H1 (cell line): Measurements from ENCODE around the gene RAB29. TPM values are rescaled to one million over a fixed set of nuclear protein-coding genes. Genes with fewer than 3 reads are reported as not detected.

ENCODE experiments used
- CTCF ChIA-PET: fragments of 300-600 bp; sonication (Branson Sonifier 250); formaldehyde crosslinking; loops from one replicate; lab custom pipeline; 2021; ENCODE audit not compliant: partially characterized antibody; lab: Charles Lee
- POLR2A ChIA-PET: fragments of 300-600 bp; sonication (Branson Sonifier 250); formaldehyde crosslinking; loops from one replicate; lab custom pipeline; 2021; ENCODE audit warnings: inconsistent platforms; ENCODE audit not compliant: partially characterized antibody; lab: Charles Lee
- DNase-seq, 2 experiments: peaks; one replicate each; pipeline versions ENCODE4 v3.0.0 to v3.0.0-alpha.2; 2010 to 2022; ENCODE audit warnings: low spot score in 2 of 2, low read depth in 1 of 2, mixed read lengths in 1 of 2
- FAIRE-seq: peaks from 2 replicates; lab custom pipeline; 2011; peaks lifted over from hg19 to GRCh38; lab: Jason Lieb, UNC
- H2AFZ ChIP-seq: 2 replicates; pipeline ENCODE4 v1.8.1; 2012; ENCODE audit warnings: low read length, inconsistent platforms
- H2AK5ac ChIP-seq: 2 replicates; pipeline ENCODE4 v1.6.1; 2013; ENCODE audit warnings: low read depth, low read length
- H2BK120ac ChIP-seq: replicated peaks from 2 replicates; pipeline ENCODE3; 2013; ENCODE audit warnings: low read depth, low read length, inconsistent platforms
- H2BK12ac ChIP-seq: 2 replicates; pipeline ENCODE4 v1.6.1; 2013; ENCODE audit warnings: low read depth, low read length
- H2BK15ac ChIP-seq: 2 replicates; pipeline ENCODE4 v1.6.1; 2013; ENCODE audit warnings: low read length
- H2BK20ac ChIP-seq: 2 replicates; pipeline ENCODE4 v1.6.1; 2013; ENCODE audit warnings: low read length
- H2BK5ac ChIP-seq: 2 replicates; pipeline ENCODE4 v1.6.1; 2013; ENCODE audit warnings: low read depth, low read length
- H3K14ac ChIP-seq: 2 replicates; pipeline ENCODE4 v1.6.1; 2013; ENCODE audit warnings: inconsistent platforms; ENCODE audit not compliant: insufficient read length
- H3K18ac ChIP-seq: 2 replicates; pipeline ENCODE4 v1.6.1; 2013; ENCODE audit warnings: low read length; ENCODE audit errors: extremely low read depth
- H3K23ac ChIP-seq: 2 replicates; pipeline ENCODE4 v1.6.1; 2013; ENCODE audit warnings: inconsistent platforms; ENCODE audit not compliant: insufficient read length
- H3K23me2 ChIP-seq: 2 replicates; pipeline ENCODE4 v1.6.1; 2013; ENCODE audit warnings: low read depth, low read length
- H3K27ac ChIP-seq: 2 replicates; pipeline ENCODE4 v1.6.1; 2011; ENCODE audit warnings: low read depth, low read length, inconsistent platforms
- H3K27me3 ChIP-seq, 4 experiments: replicated peaks in 1 of 4; 1 replicate in 1 of 4; 2 replicates in 3 of 4; pipeline versions ENCODE4 v1.6.1 to v1.8.1; 2011 to 2013; ENCODE audit warnings: low read length in 3 of 4, mild to moderate bottlenecking in 3 of 4, inconsistent platforms in 2 of 4, mixed read lengths in 2 of 4, moderate library complexity in 1 of 4; ENCODE audit not compliant: control insufficient read depth in 3 of 4, insufficient read depth in 3 of 4; ENCODE audit errors: extremely low read depth in 1 of 4
- H3K36me3 ChIP-seq, 4 experiments: 2 replicates each; pipeline versions ENCODE4 v1.6.1 to v1.8.1; 2011 to 2013; ENCODE audit warnings: mild to moderate bottlenecking in 4 of 4, low read length in 3 of 4, moderate library complexity in 2 of 4, control low read depth in 1 of 4, inconsistent platforms in 1 of 4; ENCODE audit not compliant: insufficient read depth in 4 of 4, control insufficient read depth in 2 of 4
- H3K4ac ChIP-seq: replicated peaks from 2 replicates; pipeline ENCODE3; 2013; ENCODE audit warnings: low read length, low read depth, mixed read lengths, inconsistent platforms; ENCODE audit not compliant: insufficient read length
- H3K4me1 ChIP-seq, 4 experiments: replicated peaks in 1 of 4; 1 replicate in 1 of 4; 2 replicates in 3 of 4; pipeline versions ENCODE4 v1.6.1 to v1.8.1; 2011 to 2013; ENCODE audit warnings: low read length in 3 of 4, inconsistent platforms in 2 of 4, mixed read lengths in 1 of 4; ENCODE audit not compliant: insufficient read depth in 4 of 4, control insufficient read depth in 3 of 4
- H3K4me2 ChIP-seq, 2 experiments: 2 replicates each; pipeline versions ENCODE4 v1.6.1 to v1.8.1; 2011 to 2013; ENCODE audit warnings: low read depth in 2 of 2, low read length in 2 of 2, control low read depth in 1 of 2, inconsistent platforms in 1 of 2, mild to moderate bottlenecking in 1 of 2; ENCODE audit not compliant: insufficient read depth in 1 of 2
- H3K4me3 ChIP-seq, 4 experiments: fragments of 200-600, 300-600 bp in 1 of 4; sonication (generic), shearing (Covaris generic), sonication (Bioruptor Twin) in 1 of 4; 2 replicates each; pipeline versions ENCODE4 v1.5.1 to v1.8.1; 2011 to 2016; ENCODE audit warnings: low read length in 4 of 4, low read depth in 3 of 4, control low read depth in 2 of 4, inconsistent platforms in 2 of 4, mild to moderate bottlenecking in 2 of 4, mixed read lengths in 1 of 4, moderate library complexity in 1 of 4; ENCODE audit not compliant: insufficient read depth in 2 of 4; ENCODE audit errors: extremely low read depth in 1 of 4
- H3K56ac ChIP-seq: replicated peaks from 2 replicates; pipeline ENCODE3; 2013; ENCODE audit warnings: low read depth, mild to moderate bottlenecking, mixed read lengths, low read length, inconsistent platforms; ENCODE audit not compliant: insufficient read length
- H3K79me1 ChIP-seq: 2 replicates; pipeline ENCODE4 v1.6.1; 2013; ENCODE audit warnings: low read depth, low read length, control low read depth
- H3K79me2 ChIP-seq, 2 experiments: 2 replicates each; pipeline versions ENCODE4 v1.6.1 to v1.8.1; 2012 to 2013; ENCODE audit warnings: low read length in 2 of 2, mild to moderate bottlenecking in 2 of 2, inconsistent platforms in 1 of 2; ENCODE audit not compliant: insufficient read depth in 2 of 2, control insufficient read depth in 1 of 2
- H3K9ac ChIP-seq, 4 experiments: replicated peaks in 1 of 4; 1 replicate in 1 of 4; 2 replicates in 3 of 4; pipeline versions ENCODE4 v1.6.1 to v1.8.1; 2011 to 2013; ENCODE audit warnings: low read depth in 3 of 4, low read length in 3 of 4, control low read depth in 2 of 4, mild to moderate bottlenecking in 2 of 4, moderate library complexity in 2 of 4, inconsistent platforms in 1 of 4; ENCODE audit errors: extremely low read depth in 1 of 4
- H3K9me3 ChIP-seq, 2 experiments: 2 replicates each; pipeline versions ENCODE4 v1.6.1 to v1.8.1; 2012 to 2013; ENCODE audit warnings: mild to moderate bottlenecking in 2 of 2, moderate library complexity in 2 of 2, control low read depth in 1 of 2, inconsistent platforms in 1 of 2, low read depth in 1 of 2, low read length in 1 of 2, mixed read lengths in 1 of 2; ENCODE audit not compliant: insufficient read depth in 2 of 2
- H4K20me1 ChIP-seq, 2 experiments: replicated peaks in 1 of 2; 2 replicates each; pipeline versions ENCODE3 to v1.8.1; 2011 to 2013; ENCODE audit warnings: inconsistent platforms in 2 of 2, low read length in 2 of 2, mild to moderate bottlenecking in 1 of 2; ENCODE audit not compliant: insufficient read depth in 2 of 2, control insufficient read depth in 1 of 2
- H4K5ac ChIP-seq: 2 replicates; pipeline ENCODE4 v1.6.1; 2013; ENCODE audit warnings: low read length, low read depth, mixed read lengths, inconsistent platforms; ENCODE audit not compliant: insufficient read length
- H4K8ac ChIP-seq: 2 replicates; pipeline ENCODE4 v1.8.0; 2013; ENCODE audit warnings: mild to moderate bottlenecking, moderate library complexity, low read length, inconsistent platforms; ENCODE audit not compliant: insufficient read depth; ENCODE audit errors: extremely low read depth
- H4K91ac ChIP-seq: replicated peaks from 2 replicates; pipeline ENCODE3; 2013; ENCODE audit warnings: low read length, mixed read lengths, inconsistent platforms; ENCODE audit not compliant: insufficient read length
- BCL11A ChIP-seq, 2 experiments: IDR thresholded peaks; one replicate each; pipeline ENCODE4 v1.6.1; 2011; ENCODE audit warnings: low read depth in 2 of 2, low read length in 2 of 2, mild to moderate bottlenecking in 2 of 2
- GABPA ChIP-seq: IDR thresholded peaks from 2 replicates; pipeline ENCODE4 v1.6.1; 2011; ENCODE audit warnings: mild to moderate bottlenecking, low read length, moderate library complexity, borderline replicate concordance; ENCODE audit not compliant: insufficient read depth
- HDAC6 ChIP-seq: IDR thresholded peaks from one replicate; pipeline ENCODE4 v1.7.1; 2012; ENCODE audit warnings: low read depth, mild to moderate bottlenecking, inconsistent platforms, low read length, moderate library complexity
- JUND ChIP-seq: IDR thresholded peaks from 2 replicates; pipeline ENCODE4 v1.6.1; 2011; ENCODE audit warnings: mild to moderate bottlenecking, improper control_type of control experiment, low read length
- POLR2A ChIP-seq, 2 experiments: IDR thresholded peaks; 1 replicate in 1 of 2; 2 replicates in 1 of 2; pipeline ENCODE4 v1.6.1; 2011; ENCODE audit warnings: low read depth in 2 of 2, low read length in 2 of 2, mild to moderate bottlenecking in 2 of 2; ENCODE audit errors: control extremely low read depth in 1 of 2
- POU5F1 ChIP-seq: IDR thresholded peaks from 2 replicates; pipeline ENCODE4 v1.6.1; 2011; ENCODE audit warnings: low read depth, mild to moderate bottlenecking, low read length, moderate library complexity
- SP1 ChIP-seq: IDR thresholded peaks from 2 replicates; pipeline ENCODE4 v1.6.1; 2011; ENCODE audit warnings: low read depth, low read length
- SP2 ChIP-seq: IDR thresholded peaks from 2 replicates; pipeline ENCODE4 v1.6.1; 2012; ENCODE audit warnings: mild to moderate bottlenecking, low read length, inconsistent platforms
- SUZ12 ChIP-seq: fragments of 200-600 bp; sonication (generic); IDR thresholded peaks from 2 replicates; pipeline ENCODE4 v1.6.1; 2012; ENCODE audit warnings: mild to moderate bottlenecking, inconsistent platforms, low read length, moderate library complexity, mixed read lengths
- TBP ChIP-seq: IDR thresholded peaks from 2 replicates; pipeline ENCODE4 v1.6.1; 2011; ENCODE audit warnings: low read depth, low read length, improper control_type of control experiment
- TEAD4 ChIP-seq: IDR thresholded peaks from 2 replicates; pipeline ENCODE4 v1.6.1; 2012; ENCODE audit warnings: low read depth, low read length, inconsistent platforms, mixed read lengths
- WGBS, 2 experiments: shearing (Covaris generic) in 1 of 2; methylation state at CpG; one replicate each; pipeline versions ENCODE4 v1.1.6 to v1.1.7; 2013 to 2015; ENCODE audit warnings: low lambda C conversion rate in 2 of 2, mixed read lengths in 2 of 2, inconsistent platforms in 1 of 2, low coverage in 1 of 2, missing lambda C conversion rate in 1 of 2; ENCODE audit not compliant: insufficient replicate concordance in 2 of 2, insufficient coverage in 1 of 2, insufficient read length in 1 of 2; ENCODE audit errors: extremely low coverage in 1 of 2, missing lambda C conversion rate in 1 of 2; 5-methylcytosine and 5-hydroxymethylcytosine counted together
- polyA plus RNA-seq, 7 experiments: library from polyadenylated mRNA; depleted of rRNA in 3 of 7; stranded (reverse) in 5 of 7; unstranded in 2 of 7; fragments of >200 nt in 5 of 7; fragments of 200-250 nt in 2 of 7; gene quantifications; 1 replicate in 5 of 7; 2 replicates in 1 of 7; 4 replicates in 1 of 7; pipeline versions ENCODE4 v1.2.1 to v1.2.3, GENCODE V29; 2011 to 2013; ENCODE audit warnings: missing spikeins in 2 of 7, mixed read lengths in 2 of 7
- total RNA-seq: library from RNA; stranded (reverse); fragmentation: NEBNext Ultra II Directional; extraction: Animal tissue kit (Norgen Biotek cat#: 25700); gene quantifications from 2 replicates; pipeline ENCODE4 v1.2.1, GENCODE V29; 2021
- TF ChIP-seq, protein P1 (sequence below), 3 experiments: IDR thresholded peaks; 1 replicate in 2 of 3; 2 replicates in 1 of 3; pipeline versions ENCODE4 v1.5.1 to v1.6.1; 2011; ENCODE audit warnings: low read length in 3 of 3, mild to moderate bottlenecking in 3 of 3, inconsistent platforms in 2 of 3, low read depth in 1 of 3, moderate library complexity in 1 of 3; ENCODE audit not compliant: insufficient read depth in 1 of 3; ENCODE audit errors: control extremely low read depth in 1 of 3

The RAB29 gene
- total and polyA plus RNA-seq, 2 of the 8 experiments (the other 6 are each of a cell fraction or from before 2014, with no cell fraction given): 10.1 to 17.3 TPM

DNA sequence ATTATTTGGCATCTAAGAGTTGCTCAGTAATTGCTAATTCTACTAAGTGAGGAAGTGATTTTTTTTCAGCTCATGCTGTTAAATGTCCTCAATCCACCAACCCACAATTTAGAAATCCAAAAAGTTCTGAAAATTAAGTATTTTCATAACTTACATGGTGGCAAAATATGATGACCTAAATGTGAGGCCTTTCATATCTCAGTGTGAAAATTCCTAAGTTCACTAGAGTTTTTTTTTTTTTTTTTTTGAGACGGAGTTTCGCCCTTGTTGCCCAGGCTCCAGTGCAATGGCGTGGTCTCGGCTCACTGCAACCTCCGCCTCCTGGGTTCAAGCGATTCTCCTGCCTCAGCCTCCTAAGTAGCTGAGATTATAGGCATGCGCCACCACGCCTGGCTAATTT, 30.9 kb downstream of the RAB29 start:
- peaks cover 3 to 16% (median 11%) of the 10 kb centered on the region in 4 experiments; a peak in 5 of 7 replicates for H3K4me1 ChIP-seq
- no peak overlapping the region for H3K56ac ChIP-seq
- no peak overlapping the region for H2BK120ac ChIP-seq
- H3K14ac ChIP-seq: no peak overlapping the region
- H3K4me2 ChIP-seq: peak overlapping the region; percentile 9 to 10; a peak in 2 of 4 replicates
- peaks cover 55 to 96% of the 10 kb centered on the region in 2 experiments for H3K79me2 ChIP-seq
- no peak overlapping the region for H4K8ac ChIP-seq
- H3K4ac ChIP-seq: no peak overlapping the region
- no peak overlapping the region for H2BK5ac ChIP-seq
- no peaks in the 10 kb centered on the region for H3K27me3 ChIP-seq
- H4K5ac ChIP-seq: no peak overlapping the region
- DNase-seq: no peak
- H2BK12ac ChIP-seq: no peak overlapping the region
- peaks cover 3% of the 10 kb centered on the region; the same call in 1 of the 2 replicates for H3K23me2 ChIP-seq
- no peak overlapping the region for H3K18ac ChIP-seq
- no peak overlapping the region for H3K23ac ChIP-seq
- H2AFZ ChIP-seq: no peak overlapping the region
- CTCF ChIA-PET: interaction anchor here (2.0 to 3.1 kb wide), 2 partner anchors 33 to 85 kb away, joined by 10 to 12 read pairs; no protein-coding TSS in a partner anchor
- no peak overlapping the region for H3K9ac ChIP-seq
- no peak overlapping the region for H2BK20ac ChIP-seq
- H4K91ac ChIP-seq: no peak overlapping the region
- H3K4me3 ChIP-seq: peak overlapping the region in 1 of 4 experiments; percentile 25; a peak in 1 of 8 replicates
- peaks cover 34 to 47% of the 10 kb centered on the region in 2 experiments for H4K20me1 ChIP-seq
- H3K9me3 ChIP-seq: no peaks in the 10 kb centered on the region
- POLR2A ChIA-PET: interaction anchor here (0.6 to 4.2 kb wide), 9 partner anchors 10 to 426 kb away, joined by 3 to 61 read pairs (median 3); no protein-coding TSS in a partner anchor
- H2AK5ac ChIP-seq: no peak overlapping the region
- H3K36me3 ChIP-seq: peaks cover 0 to 10% (median 2%) of the 10 kb centered on the region in 4 experiments; a peak in 3 of 8 replicates
- FAIRE-seq: no peak
- 90% methylated on average over 2 of the region's 8 CpGs; no CpG with 5 or more reads in 1 of the 2 experiments for WGBS, 2 experiments
- H3K27ac ChIP-seq: no peak overlapping the region
- no peak overlapping the region for H2BK15ac ChIP-seq
- no peaks in the 10 kb centered on the region for H3K79me1 ChIP-seq
- TF ChIP-seq SUZ12 (no peak), POLR2A (IDR thresholded peaks at IDR 0.05; ENCODE audit: control extremely low read depth in 1 of 2, low read depth in 2 of 2, low read length in 2 of 2) (no peak), SP2 (no peak), TBP (no peak), HDAC6 (no peak), SP1 (no peak), TEAD4 (no peak), POU5F1 (no peak), GABPA (no peak), JUND (no peak), BCL11A (IDR thresholded peaks at IDR 0.05; ENCODE audit: low read depth in 2 of 2, low read length in 2 of 2) (no peak)
- TF ChIP-seq, protein P1, sequence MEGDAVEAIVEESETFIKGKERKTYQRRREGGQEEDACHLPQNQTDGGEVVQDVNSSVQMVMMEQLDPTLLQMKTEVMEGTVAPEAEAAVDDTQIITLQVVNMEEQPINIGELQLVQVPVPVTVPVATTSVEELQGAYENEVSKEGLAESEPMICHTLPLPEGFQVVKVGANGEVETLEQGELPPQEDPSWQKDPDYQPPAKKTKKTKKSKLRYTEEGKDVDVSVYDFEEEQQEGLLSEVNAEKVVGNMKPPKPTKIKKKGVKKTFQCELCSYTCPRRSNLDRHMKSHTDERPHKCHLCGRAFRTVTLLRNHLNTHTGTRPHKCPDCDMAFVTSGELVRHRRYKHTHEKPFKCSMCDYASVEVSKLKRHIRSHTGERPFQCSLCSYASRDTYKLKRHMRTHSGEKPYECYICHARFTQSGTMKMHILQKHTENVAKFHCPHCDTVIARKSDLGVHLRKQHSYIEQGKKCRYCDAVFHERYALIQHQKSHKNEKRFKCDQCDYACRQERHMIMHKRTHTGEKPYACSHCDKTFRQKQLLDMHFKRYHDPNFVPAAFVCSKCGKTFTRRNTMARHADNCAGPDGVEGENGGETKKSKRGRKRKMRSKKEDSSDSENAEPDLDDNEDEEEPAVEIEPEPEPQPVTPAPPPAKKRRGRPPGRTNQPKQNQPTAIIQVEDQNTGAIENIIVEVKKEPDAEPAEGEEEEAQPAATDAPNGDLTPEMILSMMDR (IDR thresholded peaks at IDR 0.05; ENCODE audit: control extremely low read depth in 1 of 3, insufficient read depth in 1 of 3, low read depth in 1 of 3, low read length in 3 of 3): no peak
